ENCODE results near the gene RGS5.

Gene RGS5

GRCh38 chr1:163145435-163145834 is 57.3 kb downstream of the RGS5 start:
- Histone ChIP-seq H3K4me1 (ENCODE audit: control insufficient read depth, insufficient read depth, low read length) (no peaks in the 10 kb centered on the region), H3K4me3 (ENCODE audit: low read depth, low read length) (no peak overlapping the region), H3K36me3 (ENCODE audit: control insufficient read depth, insufficient read depth, low read length) (no peaks in the 10 kb centered on the region), H3K9ac (ENCODE audit: low read depth, low read length) (no peak overlapping the region), H3K9me3 (ENCODE audit: control insufficient read depth, insufficient read depth, low read length) (no peaks in the 10 kb centered on the region), H3K27ac (ENCODE audit: low read depth, low read length) (no peak overlapping the region), H3K27me3 (ENCODE audit: control insufficient read depth, insufficient read depth, low read length) (no peaks in the 10 kb centered on the region)

- no peaks in the 10 kb centered on the region for H3K27me3 ChIP-seq (ENCODE audit: control insufficient read depth, insufficient read depth, low read length)
- H3K27ac ChIP-seq (ENCODE audit: low read depth, low read length), result no peak overlapping the region
- H3K4me1 ChIP-seq (ENCODE audit: control insufficient read depth, insufficient read depth, low read length), result no peaks in the 10 kb centered on the region
- H3K36me3 ChIP-seq (ENCODE audit: control insufficient read depth, insufficient read depth, low read length), result no peaks in the 10 kb centered on the region
- no peak overlapping the region for H3K4me3 ChIP-seq (ENCODE audit: low read depth, low read length)
- H3K9ac ChIP-seq (ENCODE audit: low read depth, low read length), result no peak overlapping the region
- no peaks in the 10 kb centered on the region for H3K9me3 ChIP-seq (ENCODE audit: control insufficient read depth, insufficient read depth, low read length)
Observed at GRCh38 chr1:163144418-163144817, 58.3 kb downstream of the RGS5 start.

DNA sequence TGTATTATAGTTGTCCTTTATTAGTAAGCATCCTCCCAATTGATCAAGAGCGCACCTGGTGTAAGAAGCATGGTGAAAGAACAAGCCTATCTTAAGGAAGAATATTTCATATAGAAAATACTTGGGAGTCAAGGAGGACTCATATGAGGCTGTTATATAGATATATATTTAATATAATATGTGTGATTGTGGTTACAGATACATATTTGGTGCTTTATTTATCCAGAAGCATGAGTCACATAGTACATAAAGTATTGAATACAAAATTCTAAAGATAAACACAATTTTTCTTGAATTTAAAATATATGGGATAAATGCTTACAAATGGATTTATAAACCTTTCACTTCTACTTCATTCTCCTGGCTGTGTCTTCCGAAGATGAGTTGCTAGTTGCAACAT is 60.6 kb downstream of the RGS5 start:
- Histone ChIP-seq H3K27me3 (ENCODE audit: control insufficient read depth, insufficient read depth, low read length) (no peaks in the 10 kb centered on the region), H3K9ac (ENCODE audit: low read depth, low read length) (no peak overlapping the region), H3K9me3 (ENCODE audit: control insufficient read depth, insufficient read depth, low read length) (no peaks in the 10 kb centered on the region), H3K4me3 (ENCODE audit: low read depth, low read length) (no peak overlapping the region), H3K27ac (ENCODE audit: low read depth, low read length) (no peak overlapping the region), H3K4me1 (ENCODE audit: control insufficient read depth, insufficient read depth, low read length) (no peaks in the 10 kb centered on the region), H3K36me3 (ENCODE audit: control insufficient read depth, insufficient read depth, low read length) (no peaks in the 10 kb centered on the region)

- Histone ChIP-seq H3K36me3 (ENCODE audit: control insufficient read depth, insufficient read depth, low read length) (no peaks in the 10 kb centered on the region), H3K9ac (ENCODE audit: low read depth, low read length) (no peak overlapping the region), H3K27ac (ENCODE audit: low read depth, low read length) (no peak overlapping the region), H3K27me3 (ENCODE audit: control insufficient read depth, insufficient read depth, low read length) (no peaks in the 10 kb centered on the region), H3K9me3 (ENCODE audit: control insufficient read depth, insufficient read depth, low read length) (no peaks in the 10 kb centered on the region), H3K4me3 (ENCODE audit: low read depth, low read length) (no peak overlapping the region), H3K4me1 (ENCODE audit: control insufficient read depth, insufficient read depth, low read length) (no peaks in the 10 kb centered on the region)
Observed at GRCh38 chr1:163141556-163141955, 61.2 kb downstream of the RGS5 start.

DNA sequence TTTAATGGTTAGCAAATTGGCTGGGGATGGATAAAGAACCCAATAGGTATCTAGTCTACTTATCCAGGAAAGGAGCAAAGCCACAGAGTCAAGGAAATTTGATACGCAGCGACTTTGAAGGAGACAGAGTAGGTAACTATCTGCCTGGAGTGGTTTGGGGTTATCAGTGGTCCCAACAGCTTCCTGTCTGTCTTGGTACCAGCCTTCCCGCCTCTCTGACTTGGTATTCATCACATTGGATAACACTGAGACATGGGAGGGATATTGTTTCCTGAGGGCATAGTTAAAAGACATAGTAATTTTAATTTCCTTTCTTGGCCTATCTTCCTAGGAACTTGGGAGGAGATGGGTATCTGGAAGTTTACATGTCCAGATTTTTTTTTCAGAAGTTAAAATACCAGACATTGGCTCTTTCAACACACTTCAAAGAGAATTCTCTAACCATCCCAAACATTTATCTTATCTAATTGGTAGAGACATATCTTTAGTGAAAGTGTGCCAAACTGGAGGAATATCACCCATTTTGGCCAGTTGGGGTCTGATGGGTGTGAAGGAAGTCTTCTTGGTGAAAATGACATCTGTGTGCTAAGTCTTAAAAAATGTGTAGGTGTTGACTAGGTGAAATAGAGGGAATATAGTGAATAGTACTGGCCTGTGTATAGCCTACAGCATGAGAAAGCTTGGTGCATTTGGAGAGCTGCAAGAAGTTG is 65.0 kb downstream of the RGS5 start:
- H3K9me3 ChIP-seq (ENCODE audit: control insufficient read depth, insufficient read depth, low read length), result no peaks in the 10 kb centered on the region
- H3K36me3 ChIP-seq (ENCODE audit: control insufficient read depth, insufficient read depth, low read length), result no peaks in the 10 kb centered on the region
- H3K4me1 ChIP-seq (ENCODE audit: control insufficient read depth, insufficient read depth, low read length), result no peaks in the 10 kb centered on the region
- H3K27ac ChIP-seq (ENCODE audit: low read depth, low read length), result no peak overlapping the region
- no peaks in the 10 kb centered on the region for H3K27me3 ChIP-seq (ENCODE audit: control insufficient read depth, insufficient read depth, low read length)
- no peak overlapping the region for H3K9ac ChIP-seq (ENCODE audit: low read depth, low read length)
- H3K4me3 ChIP-seq (ENCODE audit: low read depth, low read length), result no peak overlapping the region

DNA sequence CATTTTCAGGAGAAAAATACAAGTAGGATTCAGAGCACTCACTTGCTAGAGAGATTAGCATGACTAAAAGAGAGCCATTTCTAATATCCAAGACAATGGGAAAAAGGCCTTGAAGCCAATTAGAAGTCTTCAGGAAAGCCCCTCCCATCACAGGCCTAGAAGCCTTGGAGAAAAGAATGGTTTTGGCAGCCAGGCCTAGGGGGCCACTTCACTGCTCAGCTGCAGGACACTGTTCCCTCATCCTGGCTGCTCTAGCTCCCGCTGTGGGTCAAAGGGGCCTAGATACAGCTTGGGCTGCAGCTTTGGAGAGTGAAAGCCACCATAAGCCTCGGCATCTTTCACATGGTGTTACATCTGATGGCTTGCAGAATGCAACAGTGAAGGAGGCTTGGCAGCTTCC is 70.7 kb downstream of the RGS5 start:
- H3K9me3 ChIP-seq (ENCODE audit: control insufficient read depth, insufficient read depth, low read length), result no peaks in the 10 kb centered on the region
- no peaks in the 10 kb centered on the region for H3K36me3 ChIP-seq (ENCODE audit: control insufficient read depth, insufficient read depth, low read length)
- no peak overlapping the region for H3K9ac ChIP-seq (ENCODE audit: low read depth, low read length)
- peaks cover 5% of the 10 kb centered on the region for H3K4me1 ChIP-seq (ENCODE audit: control insufficient read depth, insufficient read depth, low read length)
- no peak overlapping the region for H3K27ac ChIP-seq (ENCODE audit: low read depth, low read length)
- H3K4me3 ChIP-seq (ENCODE audit: low read depth, low read length), result no peak overlapping the region
- H3K27me3 ChIP-seq (ENCODE audit: control insufficient read depth, insufficient read depth, low read length), result no peaks in the 10 kb centered on the region

- no peak overlapping the region for H3K9ac ChIP-seq (ENCODE audit: low read depth, low read length)
- H3K9me3 ChIP-seq (ENCODE audit: control insufficient read depth, insufficient read depth, low read length), result no peaks in the 10 kb centered on the region
- H3K36me3 ChIP-seq (ENCODE audit: control insufficient read depth, insufficient read depth, low read length), result no peaks in the 10 kb centered on the region
- H3K4me1 ChIP-seq (ENCODE audit: control insufficient read depth, insufficient read depth, low read length), result peaks cover 5% of the 10 kb centered on the region
- H3K27me3 ChIP-seq (ENCODE audit: control insufficient read depth, insufficient read depth, low read length), result no peaks in the 10 kb centered on the region
- no peak overlapping the region for H3K4me3 ChIP-seq (ENCODE audit: low read depth, low read length)
- no peak overlapping the region for H3K27ac ChIP-seq (ENCODE audit: low read depth, low read length)
Observed at GRCh38 chr1:163130225-163130856, 72.4 kb downstream of the RGS5 start.

DNA sequence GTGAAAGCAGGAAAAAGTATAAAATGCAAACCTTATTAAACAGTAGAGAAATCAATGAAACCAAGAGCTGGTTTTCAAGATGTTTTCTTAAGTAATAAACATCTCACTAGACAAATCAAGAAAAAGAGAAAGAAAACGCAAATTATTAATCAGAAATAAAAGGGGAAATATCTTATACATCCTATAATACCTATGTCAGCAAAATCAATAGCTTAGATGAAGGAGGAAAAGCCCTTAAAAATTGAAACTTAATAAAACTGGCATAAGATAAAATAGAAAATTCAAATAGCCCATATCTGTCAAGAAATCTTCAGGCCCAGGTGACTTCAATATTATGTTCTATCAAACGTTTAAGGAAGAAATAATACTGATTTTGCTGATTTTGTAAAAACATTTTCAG is 74.4 kb downstream of the RGS5 start:
- Histone ChIP-seq H3K27me3 (ENCODE audit: control insufficient read depth, insufficient read depth, low read length) (no peaks in the 10 kb centered on the region), H3K27ac (ENCODE audit: low read depth, low read length) (no peak overlapping the region), H3K4me3 (ENCODE audit: low read depth, low read length) (no peak overlapping the region), H3K9ac (ENCODE audit: low read depth, low read length) (no peak overlapping the region), H3K36me3 (ENCODE audit: control insufficient read depth, insufficient read depth, low read length) (no peaks in the 10 kb centered on the region), H3K4me1 (ENCODE audit: control insufficient read depth, insufficient read depth, low read length) (peaks cover 5% of the 10 kb centered on the region), H3K9me3 (ENCODE audit: control insufficient read depth, insufficient read depth, low read length) (no peaks in the 10 kb centered on the region)

DNA sequence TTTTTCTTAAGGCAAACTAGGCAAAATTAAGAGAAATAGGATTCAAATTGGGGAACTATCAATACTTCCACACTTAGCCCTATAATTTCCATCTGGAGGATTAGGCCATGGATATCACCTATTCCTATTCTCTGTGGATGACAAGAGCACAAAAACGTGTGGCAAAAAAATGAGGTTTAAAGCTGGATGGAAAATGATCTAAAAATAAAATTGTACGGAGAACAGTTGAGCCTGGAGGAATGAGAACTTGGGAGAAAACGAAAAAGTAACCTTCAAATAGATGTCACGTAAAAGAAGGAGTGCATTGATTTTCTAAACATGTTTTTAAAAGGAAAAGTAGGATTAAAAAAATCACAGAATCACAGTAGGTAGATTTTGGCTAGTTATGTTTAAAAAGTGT is 77.9 kb downstream of the RGS5 start:
- Histone ChIP-seq H3K27me3 (ENCODE audit: control insufficient read depth, insufficient read depth, low read length) (no peaks in the 10 kb centered on the region), H3K9ac (ENCODE audit: low read depth, low read length) (no peak overlapping the region), H3K9me3 (ENCODE audit: control insufficient read depth, insufficient read depth, low read length) (no peaks in the 10 kb centered on the region), H3K36me3 (ENCODE audit: control insufficient read depth, insufficient read depth, low read length) (no peaks in the 10 kb centered on the region), H3K4me1 (ENCODE audit: control insufficient read depth, insufficient read depth, low read length) (no peaks in the 10 kb centered on the region), H3K27ac (ENCODE audit: low read depth, low read length) (no peak overlapping the region), H3K4me3 (ENCODE audit: low read depth, low read length) (no peak overlapping the region)

GRCh38 chr1:163120372-163120771 is 82.3 kb downstream of the RGS5 start:
- Histone ChIP-seq H3K27ac (ENCODE audit: low read depth, low read length) (no peak overlapping the region), H3K4me1 (ENCODE audit: control insufficient read depth, insufficient read depth, low read length) (no peaks in the 10 kb centered on the region), H3K36me3 (ENCODE audit: control insufficient read depth, insufficient read depth, low read length) (no peaks in the 10 kb centered on the region), H3K9me3 (ENCODE audit: control insufficient read depth, insufficient read depth, low read length) (no peaks in the 10 kb centered on the region), H3K9ac (ENCODE audit: low read depth, low read length) (no peak overlapping the region), H3K27me3 (ENCODE audit: control insufficient read depth, insufficient read depth, low read length) (no peaks in the 10 kb centered on the region), H3K4me3 (ENCODE audit: low read depth, low read length) (no peak overlapping the region)

DNA sequence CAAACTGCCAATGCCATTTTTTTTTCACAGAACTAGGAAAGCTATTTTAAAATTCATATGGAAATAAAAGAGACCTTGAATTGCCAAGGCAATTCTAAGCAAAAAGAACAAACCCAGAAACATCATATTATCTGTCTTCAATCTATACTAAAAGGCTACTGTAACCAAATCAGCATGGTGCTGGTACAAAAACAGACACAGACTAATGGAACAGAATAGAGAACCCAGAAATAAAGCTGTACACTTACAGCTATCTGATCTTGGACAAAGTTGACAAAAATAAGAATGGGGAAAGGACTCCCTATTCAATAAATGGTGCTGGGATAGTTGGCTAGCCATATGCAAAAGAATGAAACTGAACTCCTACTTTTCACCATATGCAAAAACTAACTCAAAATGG is 83.0 kb downstream of the RGS5 start:
- Histone ChIP-seq H3K4me1 (ENCODE audit: control insufficient read depth, insufficient read depth, low read length) (no peaks in the 10 kb centered on the region), H3K4me3 (ENCODE audit: low read depth, low read length) (no peak overlapping the region), H3K27me3 (ENCODE audit: control insufficient read depth, insufficient read depth, low read length) (no peaks in the 10 kb centered on the region)

More for the DNA sequence above, 83.0 kb downstream of the RGS5 start:
- H3K27ac ChIP-seq (ENCODE audit: low read depth, low read length), result no peak overlapping the region
- H3K9me3 ChIP-seq (ENCODE audit: control insufficient read depth, insufficient read depth, low read length), result no peaks in the 10 kb centered on the region
- no peak overlapping the region for H3K9ac ChIP-seq (ENCODE audit: low read depth, low read length)
- no peaks in the 10 kb centered on the region for H3K36me3 ChIP-seq (ENCODE audit: control insufficient read depth, insufficient read depth, low read length)

Measured in HUES48 (cell line).